Ascending aorta (tissue), 2 donors: ENCODE measurements around the gene CCDC134. TPM values are rescaled to one million over a fixed set of nuclear protein-coding genes. Genes with fewer than 3 reads are reported as not detected.

Experiments used
- DNase-seq, 2 donors: peaks; one replicate each; pipeline ENCODE4 v3.0.0-alpha.2; 2019; ENCODE audit warnings: low spot score in 2 of 2
- H3K27ac ChIP-seq, 2 donors: fragments of 200-600 bp; sonication (generic); one replicate each; pipeline ENCODE4 v1.5.1; 2016 to 2017; ENCODE audit warnings: mild to moderate bottlenecking in 1 of 2
- H3K27me3 ChIP-seq: fragments of 200-600 bp; sonication (generic); one replicate; pipeline ENCODE4 v1.5.1; 2017
- H3K36me3 ChIP-seq, 2 donors: fragments of 200-600 bp; sonication (generic); one replicate each; pipeline ENCODE4 v1.5.1; 2016
- H3K4me1 ChIP-seq, 2 donors: fragments of 200-600 bp; sonication (generic); one replicate each; pipeline ENCODE4 v1.5.1; 2016 to 2017; ENCODE audit warnings: mild to moderate bottlenecking in 1 of 2
- H3K4me3 ChIP-seq, 2 donors: fragments of 200-600 bp; sonication (generic); one replicate each; pipeline ENCODE4 v1.5.1; 2016 to 2017; ENCODE audit warnings: mild to moderate bottlenecking in 1 of 2
- H3K9me3 ChIP-seq, 2 donors: fragments of 200-600 bp; sonication (generic); one replicate each; pipeline ENCODE4 v1.5.1; 2016
- CTCF ChIP-seq, 3 experiments: fragments of 200-600 bp in 2 of 3; fragments of 450-650 bp in 1 of 3; sonication (generic) in 2 of 3; IDR thresholded peaks; one replicate each; pipeline ENCODE4 v1.5.1; 2016 to 2019; ENCODE audit warnings: antibody characterized with exemption in 3 of 3, mild to moderate bottlenecking in 1 of 3, moderate library complexity in 1 of 3
- intact Hi-C: fragments of 100-400 bp; cut with DNase I; formaldehyde crosslinking; loops from one replicate; pipeline ENCODE4 v1.15.1; 2023
- total RNA-seq: library from RNA; depleted of rRNA; stranded (reverse); fragments of >200 nt; gene quantifications from one replicate; pipeline ENCODE4 v1.1.0, GENCODE V29; 2016

CCDC134 gene
- total RNA-seq, 1 donor from 2014 or later = 6.4 TPM

GRCh38 chr22:41779929-41780505, 20.5 kb upstream of the CCDC134 start:
- Histone ChIP-seq H3K27ac (no peak overlapping the region), H3K4me1 (no peaks in the 10 kb centered on the region), H3K36me3 (no peaks in the 10 kb centered on the region), H3K27me3 (no peaks in the 10 kb centered on the region), H3K9me3 (no peaks in the 10 kb centered on the region), H3K4me3 (no peak overlapping the region)
- intact Hi-C loops = no loop called here
- no peak for TF ChIP-seq CTCF (IDR thresholded peaks at IDR 0.05)
- DNase-seq = no peak

- Histone ChIP-seq H3K9me3 (no peaks in the 10 kb centered on the region), H3K4me1 (no peaks in the 10 kb centered on the region), H3K27me3 (no peaks in the 10 kb centered on the region), H3K27ac (no peak overlapping the region), H3K4me3 (peak overlapping the region in 1 of 2 donors; percentile 20), H3K36me3 (no peaks in the 10 kb centered on the region)
- no peak for TF ChIP-seq CTCF (IDR thresholded peaks at IDR 0.05)
- DNase-seq = peak; percentile 68 to 86
- intact Hi-C loops = no loop called here
Measured at GRCh38 chr22:41780746-41781505, 19.6 kb upstream of the CCDC134 start.

GRCh38 chr22:41781507-41781906, 19.0 kb upstream of the CCDC134 start:
- Histone ChIP-seq H3K27ac (no peak overlapping the region), H3K4me1 (no peaks in the 10 kb centered on the region), H3K36me3 (no peaks in the 10 kb centered on the region), H3K27me3 (no peaks in the 10 kb centered on the region), H3K4me3 (peak overlapping the region in 1 of 2 donors; percentile 20), H3K9me3 (no peaks in the 10 kb centered on the region)
- no peak for DNase-seq
- no peak for TF ChIP-seq CTCF (IDR thresholded peaks at IDR 0.05)
- intact Hi-C loops = no loop called here

- H3K27me3 ChIP-seq = no peaks in the 10 kb centered on the region
- DNase-seq = no peak
- H3K4me1 ChIP-seq = no peaks in the 10 kb centered on the region
- H3K9me3 ChIP-seq = no peaks in the 10 kb centered on the region
- no peaks in the 10 kb centered on the region for H3K36me3 ChIP-seq
- no peak overlapping the region for H3K27ac ChIP-seq
- no peak overlapping the region for H3K4me3 ChIP-seq
- intact Hi-C loops = no loop called here
- no peak for TF ChIP-seq CTCF (IDR thresholded peaks at IDR 0.05)
Measured at GRCh38 chr22:41782316-41782715, 18.2 kb upstream of the CCDC134 start.

GRCh38 chr22:41782751-41783150, 17.7 kb upstream of the CCDC134 start:
- Histone ChIP-seq H3K4me3 (no peak overlapping the region), H3K9me3 (no peaks in the 10 kb centered on the region), H3K27me3 (no peaks in the 10 kb centered on the region), H3K27ac (no peak overlapping the region), H3K4me1 (no peaks in the 10 kb centered on the region), H3K36me3 (no peaks in the 10 kb centered on the region)
- no peak for DNase-seq
- intact Hi-C loops = no loop called here
- TF ChIP-seq CTCF (IDR thresholded peaks at IDR 0.05) = no peak
